ENCODE results near the gene DGKD.

The DGKD gene

GRCh38 chr2:233414273-233414654, 60.0 kb downstream of the DGKD start:
- DNase-seq: no peak

GRCh38 chr2:233414777-233415570, 60.7 kb downstream of the DGKD start:
- no peak for DNase-seq

GRCh38 chr2:233416199-233416598, 61.9 kb downstream of the DGKD start:
- no peak for DNase-seq

GRCh38 chr2:233416706-233417105, 62.4 kb downstream of the DGKD start:
- no peak for DNase-seq

- no peak for DNase-seq
These were observed 63.0 kb downstream of the DGKD start for GRCh38 chr2:233417282-233417681.

GRCh38 chr2:233418052-233418760, 63.9 kb downstream of the DGKD start:
- no peak for DNase-seq

GRCh38 chr2:233418761-233419546, 64.7 kb downstream of the DGKD start:
- no peak for DNase-seq

GRCh38 chr2:233419602-233420391, 65.5 kb downstream of the DGKD start:
- DNase-seq: no peak

GRCh38 chr2:233421091-233421816, 67.0 kb downstream of the DGKD start:
- DNase-seq: no peak

- DNase-seq: no peak
These were observed 67.9 kb downstream of the DGKD start for GRCh38 chr2:233422050-233422639.

- no peak for DNase-seq
These were observed 68.6 kb downstream of the DGKD start for GRCh38 chr2:233422649-233423551.

GRCh38 chr2:233423552-233423860, 69.2 kb downstream of the DGKD start:
- no peak for DNase-seq

GRCh38 chr2:233424154-233424951, 70.1 kb downstream of the DGKD start:
- no peak for DNase-seq

- no peak for DNase-seq
These were observed 72.5 kb downstream of the DGKD start for GRCh38 chr2:233426619-233427342.

GRCh38 chr2:233428008-233428407, 73.7 kb downstream of the DGKD start:
- no peak for DNase-seq

- no peak for DNase-seq
These were observed 74.1 kb downstream of the DGKD start for GRCh38 chr2:233428438-233428837.

- no peak for DNase-seq
These were observed 75.0 kb downstream of the DGKD start for GRCh38 chr2:233429175-233429897.

GRCh38 chr2:233430081-233430480, 75.8 kb downstream of the DGKD start:
- no peak for DNase-seq
